Cardiac muscle cell (in vitro differentiated cells and primary cell): ENCODE data around the gene KRTCAP2. TPM values are rescaled to one million over a fixed set of nuclear protein-coding genes. Genes with fewer than 3 reads are reported as not detected.
A peak's percentile ranks its signal among the peaks of the same experiment; 100 is the strongest.
"Not testable (repeated sequence)": the region's sequence is repeated elsewhere in the genome, so short reads cannot be mapped to it uniquely, and the experiment has no call there.

Experiments used
- DNase-seq, 2 donors: peaks; one replicate each; pipeline versions ENCODE4 v3.0.0 to v3.0.0-alpha.2; 2010 to 2017; ENCODE audit warnings: low read depth in 1 of 2, low spot score in 1 of 2
- H3K27ac ChIP-seq: fragments of 200-600 bp; sonication (generic); 2 replicates; pipeline ENCODE4 v1.5.1; 2016
- H3K27me3 ChIP-seq: fragments of 200-600 bp; sonication (generic); 2 replicates; pipeline ENCODE4 v1.6.0; 2016; ENCODE audit warnings: control low read depth
- H3K36me3 ChIP-seq: fragments of 200-600 bp; sonication (generic); 2 replicates; pipeline ENCODE4 v1.5.1; 2016; ENCODE audit warnings: control low read depth
- H3K4me1 ChIP-seq: fragments of 200-600 bp; sonication (generic); 2 replicates; pipeline ENCODE4 v1.8.1; 2017; ENCODE audit warnings: low read depth, mild to moderate bottlenecking, mixed run types
- H3K4me3 ChIP-seq: fragments of 200-600 bp; sonication (generic); 2 replicates; pipeline ENCODE4 v1.5.1; 2016; ENCODE audit warnings: mild to moderate bottlenecking
- H3K9me3 ChIP-seq: fragments of 200-600 bp; sonication (generic); 2 replicates; pipeline ENCODE4 v1.5.1; 2017; ENCODE audit warnings: low read depth, mild to moderate bottlenecking, control low read depth
- CTCF ChIP-seq: IDR thresholded peaks from 2 replicates; pipeline ENCODE4 v1.5.1; 2012; ENCODE audit warnings: low read depth, mild to moderate bottlenecking, low read length
- polyA plus RNA-seq: library from polyadenylated mRNA; unstranded; fragments of >200 nt; fragmentation: Nextera tagmentation; extraction: Ambion mirVana; gene quantifications from 2 replicates; pipeline ENCODE4 v1.2.1, GENCODE V29; 2016
- total RNA-seq: library from RNA; depleted of rRNA; stranded (reverse); fragments of >200 nt; gene quantifications from 2 replicates; pipeline ENCODE4 v1.2.3, GENCODE V29; 2016

Gene KRTCAP2
- total RNA-seq (122 and 124 TPM in 2 replicates), polyA plus RNA-seq (357 and 428 TPM in 2 replicates)

- peak; percentile 93 for TF ChIP-seq CTCF
- peak; percentile 96 to 97 for DNase-seq
- peaks cover 5% of the 10 kb centered on the region for H3K4me1 ChIP-seq
Observed at GRCh38 chr1:155172732-155173477, at the start of gene KRTCAP2. Gene KRTCAP2 (minus strand): TSS chr1:155173304. CDS start chr1:155173224, 80 bp downstream.

GRCh38 chr1:155220211-155220965, 47.3 kb upstream of the KRTCAP2 start:
- not testable (repeated sequence) for DNase-seq, H3K4me3 ChIP-seq, H3K36me3 ChIP-seq, H3K4me1 ChIP-seq, H3K27me3 ChIP-seq, H3K9me3 ChIP-seq
- peak overlapping the region; percentile 23 for H3K27ac ChIP-seq

More at GRCh38 chr1:155172732-155173477, at the start of gene KRTCAP2:
- peaks cover 3% of the 10 kb centered on the region for H3K36me3 ChIP-seq
- H3K9me3 ChIP-seq = no peaks in the 10 kb centered on the region
- H3K27me3 ChIP-seq = peaks cover 6% of the 10 kb centered on the region
- peak within 1 kb of the TSS; percentile 87 for H3K27ac ChIP-seq
- H3K4me3 ChIP-seq = peak within 1 kb of the TSS; percentile 74

DNA sequence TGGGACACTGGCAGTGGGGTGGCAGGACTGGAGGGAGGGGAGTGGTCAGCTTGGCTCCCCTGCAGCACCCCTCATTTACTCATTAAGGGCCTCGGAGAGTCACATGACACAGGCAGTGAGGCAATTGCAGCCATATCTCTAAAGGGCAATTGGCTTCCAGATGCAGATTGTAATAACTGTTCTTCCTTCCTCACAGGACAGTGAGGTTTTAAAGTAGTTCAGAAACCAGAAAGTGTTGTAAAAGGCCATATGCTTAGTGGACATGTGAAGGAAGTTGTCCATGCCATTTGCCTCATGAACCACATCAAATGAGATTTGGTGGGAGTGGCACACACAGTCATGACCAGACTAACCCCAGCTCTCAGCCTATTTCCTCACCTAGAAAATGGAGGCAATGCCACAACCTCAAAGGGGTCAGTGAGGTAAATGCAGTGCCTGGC, 46.5 kb upstream of the KRTCAP2 start:
- peak; percentile 40 to 55 for DNase-seq
- H3K9me3 ChIP-seq = no peaks in the 10 kb centered on the region
- TF ChIP-seq CTCF = no peak
- H3K4me3 ChIP-seq = no peak overlapping the region
- peak overlapping the region; percentile 23 for H3K27ac ChIP-seq
- H3K36me3 ChIP-seq = no peaks in the 10 kb centered on the region
- no peaks in the 10 kb centered on the region for H3K27me3 ChIP-seq
- peaks cover 8% of the 10 kb centered on the region for H3K4me1 ChIP-seq

- peak overlapping the region; percentile 22 for H3K4me3 ChIP-seq
- H3K27me3 ChIP-seq = no peaks in the 10 kb centered on the region
- DNase-seq = peak; percentile 79
- no peaks in the 10 kb centered on the region for H3K36me3 ChIP-seq
- no peak for TF ChIP-seq CTCF
- H3K27ac ChIP-seq = peak overlapping the region; percentile 45
- peaks cover 8% of the 10 kb centered on the region for H3K4me1 ChIP-seq
- no peaks in the 10 kb centered on the region for H3K9me3 ChIP-seq
Observed at GRCh38 chr1:155218854-155219591, 45.9 kb upstream of the KRTCAP2 start.

DNA sequence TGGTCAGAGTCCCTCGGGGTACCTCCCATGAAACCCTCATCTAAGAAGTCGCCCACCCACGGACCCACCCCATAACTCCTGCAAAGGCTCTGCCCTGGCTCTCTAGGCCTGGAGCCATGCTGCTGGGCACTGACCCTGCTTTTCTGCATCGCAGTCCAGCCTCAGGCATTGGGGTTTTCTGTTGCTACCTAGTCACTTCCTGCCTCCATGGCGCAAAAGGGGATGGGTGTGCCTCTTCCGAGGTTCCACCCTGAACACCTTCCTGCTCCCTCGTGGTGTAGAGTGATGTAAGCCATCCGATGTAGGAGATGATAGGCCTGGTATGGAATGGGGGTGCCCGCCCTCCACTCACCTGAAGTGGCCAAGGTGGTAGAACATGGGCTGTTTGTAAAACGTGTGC, 41.6 kb upstream of the KRTCAP2 start:
- not testable (repeated sequence) for H3K9me3 ChIP-seq, H3K27ac ChIP-seq, H3K27me3 ChIP-seq, DNase-seq, H3K36me3 ChIP-seq, H3K4me1 ChIP-seq, H3K4me3 ChIP-seq

GRCh38 chr1:155212051-155212440, 38.9 kb upstream of the KRTCAP2 start:
- H3K36me3 ChIP-seq, H3K27me3 ChIP-seq, H3K9me3 ChIP-seq, H3K27ac ChIP-seq, DNase-seq, H3K4me3 ChIP-seq: not testable (repeated sequence)
- peaks cover 17% of the 10 kb centered on the region for H3K4me1 ChIP-seq

DNA sequence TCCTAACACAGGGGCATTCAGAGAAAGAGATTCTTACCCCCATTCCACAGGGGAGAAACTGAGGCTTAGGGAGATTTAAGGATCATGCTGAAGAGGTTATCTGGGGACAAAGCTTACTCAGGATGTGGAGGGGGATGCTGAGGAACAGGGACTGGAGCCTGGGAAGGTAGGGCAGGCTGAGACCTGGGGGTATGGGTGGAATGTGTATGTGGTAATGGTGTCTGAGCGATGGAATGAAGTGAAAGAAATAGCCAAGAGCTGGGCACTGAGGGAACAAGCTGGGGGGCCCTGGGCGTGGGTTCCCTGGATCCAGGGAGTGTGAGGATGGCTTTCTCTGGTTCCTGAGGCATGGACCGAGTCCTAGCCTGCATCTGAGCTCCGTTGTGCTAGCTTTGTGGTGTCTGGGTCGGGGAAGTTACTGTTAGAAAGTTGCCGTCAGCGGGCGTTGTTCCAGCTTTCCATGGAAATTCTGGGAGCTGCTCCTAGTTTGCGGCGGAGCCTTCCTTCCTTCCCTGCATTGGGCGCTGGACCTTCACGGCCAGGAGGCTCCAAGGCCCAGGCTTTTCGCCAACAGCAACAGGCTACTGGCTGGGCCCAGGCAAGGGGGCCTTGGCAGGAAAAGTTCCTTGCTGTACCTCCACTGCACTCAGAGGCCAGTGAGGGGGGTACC, 38.4 kb upstream of the KRTCAP2 start:
- H3K4me3 ChIP-seq, H3K27ac ChIP-seq, H3K9me3 ChIP-seq, H3K36me3 ChIP-seq, H3K27me3 ChIP-seq: not testable (repeated sequence)
- peak in 1 of 2 donors; percentile 59 for DNase-seq
- peaks cover 20% of the 10 kb centered on the region for H3K4me1 ChIP-seq
